ENCODE results near the gene UBQLN4. TPM values are rescaled to one million over a fixed set of nuclear protein-coding genes. Genes with fewer than 3 reads are reported as not detected.
A peak's percentile ranks its signal among the peaks of the same experiment; 100 is the strongest.

The UBQLN4 gene
- total RNA-seq, 1 experiment from 2014 or later: 37.3 TPM

DNA sequence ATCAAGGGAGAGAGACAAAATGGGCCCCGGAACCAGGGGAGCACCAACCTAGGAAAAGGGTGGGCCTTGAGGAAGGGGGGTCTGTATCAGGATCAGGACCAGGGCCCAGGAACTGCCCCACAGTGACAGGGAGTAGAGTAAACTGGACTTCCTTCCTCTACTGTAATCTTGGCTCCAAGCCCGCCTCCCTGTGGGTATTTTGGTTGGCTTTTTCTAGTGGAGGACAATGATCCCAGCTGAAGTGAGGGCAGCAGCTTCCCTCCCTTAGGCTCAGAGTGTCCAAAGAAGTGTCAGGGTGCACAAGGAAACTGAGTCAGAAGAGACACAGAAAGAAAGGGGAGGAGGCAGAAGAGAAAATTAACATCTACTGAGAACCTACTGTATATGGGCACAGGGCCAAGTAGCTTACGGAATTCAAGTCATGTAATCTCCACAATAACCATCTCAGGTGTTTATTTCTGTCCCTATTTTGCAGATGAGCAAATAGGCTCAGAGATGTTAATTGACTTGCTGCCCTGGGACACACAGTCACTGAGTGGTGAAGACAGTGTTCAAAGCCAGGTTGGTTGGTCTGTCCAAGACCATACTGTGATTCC is 4.8 kb downstream of the UBQLN4 start:
- no peak for TF ChIP-seq ZBTB21 (CRISPR knock-in tag; IDR thresholded peaks at IDR 0.05; ENCODE audit: borderline replicate concordance)
- no peak for TF ChIP-seq ESRRA (CRISPR knock-in tag; IDR thresholded peaks at IDR 0.05; ENCODE audit: borderline replicate concordance)
- TF ChIP-seq, protein P1, sequence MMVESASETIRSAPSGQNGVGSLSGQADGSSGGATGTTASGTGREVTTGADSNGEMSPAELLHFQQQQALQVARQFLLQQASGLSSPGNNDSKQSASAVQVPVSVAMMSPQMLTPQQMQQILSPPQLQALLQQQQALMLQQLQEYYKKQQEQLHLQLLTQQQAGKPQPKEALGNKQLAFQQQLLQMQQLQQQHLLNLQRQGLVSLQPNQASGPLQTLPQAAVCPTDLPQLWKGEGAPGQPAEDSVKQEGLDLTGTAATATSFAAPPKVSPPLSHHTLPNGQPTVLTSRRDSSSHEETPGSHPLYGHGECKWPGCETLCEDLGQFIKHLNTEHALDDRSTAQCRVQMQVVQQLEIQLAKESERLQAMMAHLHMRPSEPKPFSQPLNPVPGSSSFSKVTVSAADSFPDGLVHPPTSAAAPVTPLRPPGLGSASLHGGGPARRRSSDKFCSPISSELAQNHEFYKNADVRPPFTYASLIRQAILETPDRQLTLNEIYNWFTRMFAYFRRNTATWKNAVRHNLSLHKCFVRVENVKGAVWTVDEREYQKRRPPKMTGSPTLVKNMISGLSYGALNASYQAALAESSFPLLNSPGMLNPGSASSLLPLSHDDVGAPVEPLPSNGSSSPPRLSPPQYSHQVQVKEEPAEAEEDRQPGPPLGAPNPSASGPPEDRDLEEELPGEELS (CRISPR knock-in tag; IDR thresholded peaks at IDR 0.05): no peak
- TF ChIP-seq GTF2I (CRISPR knock-in tag; conservative IDR thresholded peaks at IDR 0.05): no peak
- no peak for TF ChIP-seq ZNF396 (CRISPR knock-in tag; IDR thresholded peaks at IDR 0.05; ENCODE audit: borderline replicate concordance)
- TF ChIP-seq MAX (CRISPR knock-in tag; IDR thresholded peaks at IDR 0.05): no peak
- no peak for TF ChIP-seq AFF4 (CRISPR knock-in tag; IDR thresholded peaks at IDR 0.05; ENCODE audit: borderline replicate concordance)
- no peak for TF ChIP-seq SP1 (CRISPR knock-in tag; conservative IDR thresholded peaks at IDR 0.05)
- no peak for TF ChIP-seq USF2 (CRISPR knock-in tag; IDR thresholded peaks at IDR 0.05)
- TF ChIP-seq HMGA2 (CRISPR knock-in tag; IDR thresholded peaks at IDR 0.05): no peak
- TF ChIP-seq TP53 (CRISPR knock-in tag; IDR thresholded peaks at IDR 0.05): no peak
- TF ChIP-seq, protein P2, sequence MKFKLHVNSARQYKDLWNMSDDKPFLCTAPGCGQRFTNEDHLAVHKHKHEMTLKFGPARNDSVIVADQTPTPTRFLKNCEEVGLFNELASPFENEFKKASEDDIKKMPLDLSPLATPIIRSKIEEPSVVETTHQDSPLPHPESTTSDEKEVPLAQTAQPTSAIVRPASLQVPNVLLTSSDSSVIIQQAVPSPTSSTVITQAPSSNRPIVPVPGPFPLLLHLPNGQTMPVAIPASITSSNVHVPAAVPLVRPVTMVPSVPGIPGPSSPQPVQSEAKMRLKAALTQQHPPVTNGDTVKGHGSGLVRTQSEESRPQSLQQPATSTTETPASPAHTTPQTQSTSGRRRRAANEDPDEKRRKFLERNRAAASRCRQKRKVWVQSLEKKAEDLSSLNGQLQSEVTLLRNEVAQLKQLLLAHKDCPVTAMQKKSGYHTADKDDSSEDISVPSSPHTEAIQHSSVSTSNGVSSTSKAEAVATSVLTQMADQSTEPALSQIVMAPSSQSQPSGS (CRISPR knock-in tag; IDR thresholded peaks at IDR 0.05; ENCODE audit: borderline replicate concordance, low read depth): no peak
- no peak for TF ChIP-seq SOX15 (CRISPR knock-in tag; IDR thresholded peaks at IDR 0.05)
- TF ChIP-seq, protein P3, sequence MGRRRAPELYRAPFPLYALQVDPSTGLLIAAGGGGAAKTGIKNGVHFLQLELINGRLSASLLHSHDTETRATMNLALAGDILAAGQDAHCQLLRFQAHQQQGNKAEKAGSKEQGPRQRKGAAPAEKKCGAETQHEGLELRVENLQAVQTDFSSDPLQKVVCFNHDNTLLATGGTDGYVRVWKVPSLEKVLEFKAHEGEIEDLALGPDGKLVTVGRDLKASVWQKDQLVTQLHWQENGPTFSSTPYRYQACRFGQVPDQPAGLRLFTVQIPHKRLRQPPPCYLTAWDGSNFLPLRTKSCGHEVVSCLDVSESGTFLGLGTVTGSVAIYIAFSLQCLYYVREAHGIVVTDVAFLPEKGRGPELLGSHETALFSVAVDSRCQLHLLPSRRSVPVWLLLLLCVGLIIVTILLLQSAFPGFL (CRISPR knock-in tag; IDR thresholded peaks at IDR 0.05; ENCODE audit: borderline replicate concordance): no peak
- no peak for TF ChIP-seq RORB (CRISPR knock-in tag; IDR thresholded peaks at IDR 0.05)
- TF ChIP-seq CREB1 (CRISPR knock-in tag; IDR thresholded peaks at IDR 0.05): no peak
- TF ChIP-seq CBFB (CRISPR knock-in tag; IDR thresholded peaks at IDR 0.05; ENCODE audit: low read depth): no peak
- POLR2A ChIA-PET: interaction anchor here (0.6 kb wide), 1 partner anchor 10 kb away, joined by 4 read pairs; no protein-coding TSS in a partner anchor
- no peaks in the 10 kb centered on the region for H3K9me3 Mint-ChIP-seq
- H3K27me3 Mint-ChIP-seq (ENCODE audit: low read depth): no peaks in the 10 kb centered on the region
- H3K27ac Mint-ChIP-seq: peak overlapping the region; percentile 15; the same call in 1 of the 2 replicates
- no peak for DNase-seq (ENCODE audit: low spot score)
- H3K36me3 Mint-ChIP-seq: peaks cover 21% of the 10 kb centered on the region
- CTCF ChIA-PET: interaction anchor here (1.0 to 7.0 kb wide), 3 partner anchors 18 to 111 kb away, joined by 3 to 52 read pairs (median 3); no protein-coding TSS in a partner anchor
- ATAC-seq: no peak
- H3K4me3 Mint-ChIP-seq: no peak overlapping the region
- H3K4me1 Mint-ChIP-seq: peaks cover 6% of the 10 kb centered on the region; the same call in 1 of the 2 replicates

Data from WTC11 (cell line).